ENCODE results near the gene MAML3. TPM values are rescaled to one million over a fixed set of nuclear protein-coding genes. Genes with fewer than 3 reads are reported as not detected.

Gene MAML3
- total and polyA plus RNA-seq, 7 experiments from 2014 or later, result 0.53 to 9.4 (median 3.3) TPM

GRCh38 chr4:139718358-139718757 is 435.6 kb downstream of the MAML3 start:
- peaks cover 0 to 22% (median 0%) of the 10 kb centered on the region in 5 donors for H3K36me3 Mint-ChIP-seq
- H3K27me3 Mint-ChIP-seq, result no peaks in the 10 kb centered on the region
- ChIA-PET CTCF (no interaction called here), POLR2A (no interaction called here)
- Histone ChIP-seq H3K27ac (ENCODE audit: low read depth, low read length) (no peak overlapping the region), H3K27me3 (ENCODE audit: control insufficient read depth in 2 of 2, insufficient read depth in 2 of 2, low read length in 2 of 2) (no peaks in the 10 kb centered on the region), H3K36me3 (ENCODE audit: control insufficient read depth in 2 of 3, insufficient read depth in 3 of 3, low read length in 3 of 3) (no peaks in the 10 kb centered on the region), H3K9me3 (ENCODE audit: control insufficient read depth in 2 of 3, low read length in 3 of 3) (no peaks in the 10 kb centered on the region), H3K4me1 (ENCODE audit: control insufficient read depth in 2 of 2, insufficient read depth in 2 of 2, low read length in 2 of 2) (no peaks in the 10 kb centered on the region), H3K4me3 (ENCODE audit: low read length) (no peak overlapping the region)
- intact Hi-C loops (cut with micrococcal nuclease), result no loop called here
- H3K27ac Mint-ChIP-seq, result no peak overlapping the region
- no peak overlapping the region for H3K4me3 Mint-ChIP-seq
- no peak for DNase-seq
- no peak for ATAC-seq
- H3K4me1 Mint-ChIP-seq, result peaks cover 0 to 2% (median 0%) of the 10 kb centered on the region in 7 donors
- H3K9me3 Mint-ChIP-seq, result no peaks in the 10 kb centered on the region

- H3K36me3 ChIP-seq (ENCODE audit: control insufficient read depth in 2 of 3, insufficient read depth in 3 of 3, low read length in 3 of 3), result no peaks in the 10 kb centered on the region
- POLR2A ChIA-PET, result no interaction called here
Observed at GRCh38 chr4:139715746-139716391, 438.1 kb downstream of the MAML3 start.

GRCh38 chr4:139712882-139713281 is 441.1 kb downstream of the MAML3 start:
- ATAC-seq, result no peak
- no peaks in the 10 kb centered on the region for H3K9me3 ChIP-seq (ENCODE audit: control insufficient read depth in 2 of 3, low read length in 3 of 3)
- Mint-ChIP-seq H3K27me3 (peaks cover 0 to 9% (median 0%) of the 10 kb centered on the region in 5 donors), H3K4me3 (no peak overlapping the region), H3K27ac (no peak overlapping the region), H3K9me3 (peaks cover 0 to 15% (median 1%) of the 10 kb centered on the region in 11 donors), H3K36me3 (peaks cover 0 to 13% (median 9%) of the 10 kb centered on the region in 5 donors), H3K4me1 (no peaks in the 10 kb centered on the region)
- intact Hi-C loops (cut with micrococcal nuclease), result no loop called here
- H3K4me3 ChIP-seq (ENCODE audit: low read length), result no peak overlapping the region
- no peaks in the 10 kb centered on the region for H3K27me3 ChIP-seq (ENCODE audit: control insufficient read depth in 2 of 2, insufficient read depth in 2 of 2, low read length in 2 of 2)
- no peaks in the 10 kb centered on the region for H3K36me3 ChIP-seq (ENCODE audit: control insufficient read depth in 2 of 3, insufficient read depth in 3 of 3, low read length in 3 of 3)
- POLR2A ChIA-PET, result no interaction called here
- H3K4me1 ChIP-seq (ENCODE audit: control insufficient read depth in 2 of 2, insufficient read depth in 2 of 2, low read length in 2 of 2), result no peaks in the 10 kb centered on the region
- no peak for DNase-seq
- H3K27ac ChIP-seq (ENCODE audit: low read depth, low read length), result no peak overlapping the region
- CTCF ChIA-PET, result no interaction called here

More at GRCh38 chr4:139715746-139716391, 438.1 kb downstream of the MAML3 start:
- DNase-seq (no peak), ATAC-seq (no peak)
- Mint-ChIP-seq H3K27me3 (peaks cover 0 to under 1% (median 0%) of the 10 kb centered on the region in 5 donors), H3K4me3 (no peak overlapping the region), H3K9me3 (no peaks in the 10 kb centered on the region), H3K36me3 (peaks cover 0 to 22% (median 1%) of the 10 kb centered on the region in 5 donors), H3K27ac (no peak overlapping the region), H3K4me1 (no peaks in the 10 kb centered on the region)
- intact Hi-C loops (cut with micrococcal nuclease), result no loop called here
- CTCF ChIA-PET, result no interaction called here
- H3K4me1 ChIP-seq (ENCODE audit: control insufficient read depth in 2 of 2, insufficient read depth in 2 of 2, low read length in 2 of 2), result no peaks in the 10 kb centered on the region
- H3K27me3 ChIP-seq (ENCODE audit: control insufficient read depth in 2 of 2, insufficient read depth in 2 of 2, low read length in 2 of 2), result no peaks in the 10 kb centered on the region
- no peaks in the 10 kb centered on the region for H3K9me3 ChIP-seq (ENCODE audit: control insufficient read depth in 2 of 3, low read length in 3 of 3)
- no peak overlapping the region for H3K4me3 ChIP-seq (ENCODE audit: low read length)
- H3K27ac ChIP-seq (ENCODE audit: low read depth, low read length), result no peak overlapping the region

- Histone ChIP-seq H3K27me3 (ENCODE audit: control insufficient read depth in 2 of 2, insufficient read depth in 2 of 2, low read length in 2 of 2) (no peaks in the 10 kb centered on the region), H3K4me1 (ENCODE audit: control insufficient read depth in 2 of 2, insufficient read depth in 2 of 2, low read length in 2 of 2) (no peaks in the 10 kb centered on the region), H3K27ac (ENCODE audit: low read depth, low read length) (no peak overlapping the region), H3K9me3 (ENCODE audit: control insufficient read depth in 2 of 3, low read length in 3 of 3) (no peaks in the 10 kb centered on the region), H3K36me3 (ENCODE audit: control insufficient read depth in 2 of 3, insufficient read depth in 3 of 3, low read length in 3 of 3) (no peaks in the 10 kb centered on the region), H3K4me3 (ENCODE audit: low read length) (no peak overlapping the region)
- H3K36me3 Mint-ChIP-seq, result peaks cover 0 to 16% (median 5%) of the 10 kb centered on the region in 5 donors
- no peaks in the 10 kb centered on the region for H3K4me1 Mint-ChIP-seq
- peaks cover 0 to 19% (median 2%) of the 10 kb centered on the region in 11 donors for H3K9me3 Mint-ChIP-seq
- H3K4me3 Mint-ChIP-seq, result no peak overlapping the region
- H3K27me3 Mint-ChIP-seq, result peaks cover 0 to 9% (median 0%) of the 10 kb centered on the region in 5 donors
- no peak for DNase-seq
- intact Hi-C loops (cut with micrococcal nuclease), result no loop called here
- ChIA-PET CTCF (no interaction called here), POLR2A (no interaction called here)
- H3K27ac Mint-ChIP-seq, result no peak overlapping the region
- no peak for ATAC-seq
Observed at GRCh38 chr4:139711461-139711860, 442.5 kb downstream of the MAML3 start.

GRCh38 chr4:139710073-139710472 is 443.9 kb downstream of the MAML3 start:
- Mint-ChIP-seq H3K4me3 (no peak overlapping the region), H3K9me3 (peaks cover 0 to 20% (median 3%) of the 10 kb centered on the region in 11 donors), H3K27ac (no peak overlapping the region), H3K36me3 (peaks cover 0 to 30% (median 8%) of the 10 kb centered on the region in 5 donors), H3K27me3 (peaks cover 0 to 9% (median 0%) of the 10 kb centered on the region in 5 donors), H3K4me1 (no peaks in the 10 kb centered on the region)
- intact Hi-C loops (cut with micrococcal nuclease), result no loop called here
- no peaks in the 10 kb centered on the region for H3K4me1 ChIP-seq (ENCODE audit: control insufficient read depth in 2 of 2, insufficient read depth in 2 of 2, low read length in 2 of 2)
- no peaks in the 10 kb centered on the region for H3K27me3 ChIP-seq (ENCODE audit: control insufficient read depth in 2 of 2, insufficient read depth in 2 of 2, low read length in 2 of 2)
- no peaks in the 10 kb centered on the region for H3K36me3 ChIP-seq (ENCODE audit: control insufficient read depth in 2 of 3, insufficient read depth in 3 of 3, low read length in 3 of 3)
- no peak overlapping the region for H3K4me3 ChIP-seq (ENCODE audit: low read length)
- no peak for DNase-seq
- ATAC-seq, result no peak
- no peaks in the 10 kb centered on the region for H3K9me3 ChIP-seq (ENCODE audit: control insufficient read depth in 2 of 3, low read length in 3 of 3)
- ChIA-PET CTCF (interaction anchor here (0.6 kb wide), 1 partner anchor 19 kb away, joined by 3 read pairs; no protein-coding TSS in a partner anchor), POLR2A (no interaction called here)
- no peak overlapping the region for H3K27ac ChIP-seq (ENCODE audit: low read depth, low read length)

- Mint-ChIP-seq H3K4me1 (no peaks in the 10 kb centered on the region), H3K27me3 (peaks cover 0 to 9% (median 0%) of the 10 kb centered on the region in 5 donors), H3K9me3 (peaks cover 0 to 20% (median 4%) of the 10 kb centered on the region in 11 donors), H3K27ac (no peak overlapping the region), H3K4me3 (no peak overlapping the region), H3K36me3 (peaks cover 0 to 32% (median 9%) of the 10 kb centered on the region in 5 donors)
- intact Hi-C loops (cut with micrococcal nuclease), result no loop called here
- Histone ChIP-seq H3K36me3 (ENCODE audit: control insufficient read depth in 2 of 3, insufficient read depth in 3 of 3, low read length in 3 of 3) (no peaks in the 10 kb centered on the region), H3K4me1 (ENCODE audit: control insufficient read depth in 2 of 2, insufficient read depth in 2 of 2, low read length in 2 of 2) (no peaks in the 10 kb centered on the region), H3K9me3 (ENCODE audit: control insufficient read depth in 2 of 3, low read length in 3 of 3) (no peaks in the 10 kb centered on the region), H3K27me3 (ENCODE audit: control insufficient read depth in 2 of 2, insufficient read depth in 2 of 2, low read length in 2 of 2) (no peaks in the 10 kb centered on the region), H3K4me3 (ENCODE audit: low read length) (no peak overlapping the region), H3K27ac (ENCODE audit: low read depth, low read length) (no peak overlapping the region)
- CTCF ChIA-PET, result interaction anchor here (0.6 kb wide), 1 partner anchor 19 kb away, joined by 3 read pairs; no protein-coding TSS in a partner anchor
- POLR2A ChIA-PET, result no interaction called here
- DNase-seq (no peak), ATAC-seq (no peak)
Observed at GRCh38 chr4:139709660-139710059, 444.3 kb downstream of the MAML3 start.

Data from naive thymus-derived CD4-positive, alpha-beta T cell (primary cell).